Pericardium fibroblast (primary cell): Measurements from ENCODE around the gene AQP11. TPM values are rescaled to one million over a fixed set of nuclear protein-coding genes. Genes with fewer than 3 reads are reported as not detected.

Experiments used
- total RNA-seq: library from RNA; depleted of rRNA; stranded (reverse); fragments of >200 nt; gene quantifications from 2 replicates; pipeline ENCODE4 v1.2.3, GENCODE V29; 2015

Gene AQP11, protein sequence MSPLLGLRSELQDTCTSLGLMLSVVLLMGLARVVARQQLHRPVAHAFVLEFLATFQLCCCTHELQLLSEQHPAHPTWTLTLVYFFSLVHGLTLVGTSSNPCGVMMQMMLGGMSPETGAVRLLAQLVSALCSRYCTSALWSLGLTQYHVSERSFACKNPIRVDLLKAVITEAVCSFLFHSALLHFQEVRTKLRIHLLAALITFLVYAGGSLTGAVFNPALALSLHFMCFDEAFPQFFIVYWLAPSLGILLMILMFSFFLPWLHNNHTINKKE
- 0.47 and 1.8 TPM in 2 replicates for total RNA-seq

GRCh38 chr11:77589521-77590193 lies at the start of gene AQP11:
Gene AQP11 (plus strand): TSS chr11:77589953. CDS start chr11:77589993, 40 bp downstream.

DNA sequence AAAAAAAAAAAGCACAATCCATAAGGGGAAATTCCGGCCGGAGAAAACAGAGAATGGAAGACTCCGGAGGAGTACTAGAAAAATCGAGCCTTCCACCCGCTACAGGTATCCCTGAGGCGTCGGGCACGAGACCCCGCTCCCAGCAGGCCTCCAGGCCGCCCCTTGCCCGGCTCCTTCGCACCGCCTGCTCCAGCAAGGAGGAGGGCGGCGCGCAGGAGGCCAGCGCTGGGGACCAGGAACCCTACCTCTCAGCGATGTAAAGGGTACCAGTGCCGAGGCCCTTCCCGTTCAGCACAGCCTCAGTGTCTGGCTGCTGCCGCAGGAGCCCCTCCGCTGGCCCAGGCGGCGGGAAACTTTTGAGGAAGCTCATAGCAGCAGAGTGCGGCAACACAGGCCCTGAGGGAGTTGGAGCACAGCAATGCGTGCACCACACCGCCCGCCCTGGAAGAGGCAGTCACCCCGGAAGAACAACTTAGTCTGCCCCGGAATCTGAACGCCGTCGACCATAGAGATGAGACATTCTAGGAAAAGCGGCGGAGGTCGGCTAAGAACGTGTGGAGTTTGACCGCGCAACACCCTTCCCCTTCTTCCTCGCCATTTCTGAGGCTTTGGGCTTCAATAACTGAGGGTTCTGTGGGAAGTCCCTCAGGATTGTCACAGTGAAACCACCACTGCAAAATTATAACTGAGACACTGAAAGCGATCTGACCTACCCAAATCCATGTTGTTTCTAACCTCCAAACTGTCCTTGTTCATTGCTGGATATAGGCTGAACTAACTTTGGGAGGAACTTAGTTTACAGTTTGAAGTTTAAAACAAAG lies 47.8 kb downstream of the AQP11 start, which contains the start of gene CLNS1A:
CLNS1A (minus strand) TSS at position 450 of the 821 bp plus-strand sequence; CDS start at position 370, 80 bp downstream.

Other genes starting within 250 kb of the AQP11 start
- gene PAK1, start 115.9 kb upstream of the AQP11 start, total RNA-seq, result 13.4 and 21.0 TPM in 2 replicates
- 78.1 and 149 TPM in 2 replicates for gene CLNS1A, start 47.8 kb downstream of the AQP11 start, total RNA-seq
- gene RSF1, start 230.8 kb downstream of the AQP11 start, total RNA-seq, result 23.5 and 28.4 TPM in 2 replicates
- gene AAMDC, start 231.2 kb downstream of the AQP11 start, total RNA-seq, result 32.5 and 74.8 TPM in 2 replicates